ENCODE data around the gene GABARAP.

GABARAP gene

DNA sequence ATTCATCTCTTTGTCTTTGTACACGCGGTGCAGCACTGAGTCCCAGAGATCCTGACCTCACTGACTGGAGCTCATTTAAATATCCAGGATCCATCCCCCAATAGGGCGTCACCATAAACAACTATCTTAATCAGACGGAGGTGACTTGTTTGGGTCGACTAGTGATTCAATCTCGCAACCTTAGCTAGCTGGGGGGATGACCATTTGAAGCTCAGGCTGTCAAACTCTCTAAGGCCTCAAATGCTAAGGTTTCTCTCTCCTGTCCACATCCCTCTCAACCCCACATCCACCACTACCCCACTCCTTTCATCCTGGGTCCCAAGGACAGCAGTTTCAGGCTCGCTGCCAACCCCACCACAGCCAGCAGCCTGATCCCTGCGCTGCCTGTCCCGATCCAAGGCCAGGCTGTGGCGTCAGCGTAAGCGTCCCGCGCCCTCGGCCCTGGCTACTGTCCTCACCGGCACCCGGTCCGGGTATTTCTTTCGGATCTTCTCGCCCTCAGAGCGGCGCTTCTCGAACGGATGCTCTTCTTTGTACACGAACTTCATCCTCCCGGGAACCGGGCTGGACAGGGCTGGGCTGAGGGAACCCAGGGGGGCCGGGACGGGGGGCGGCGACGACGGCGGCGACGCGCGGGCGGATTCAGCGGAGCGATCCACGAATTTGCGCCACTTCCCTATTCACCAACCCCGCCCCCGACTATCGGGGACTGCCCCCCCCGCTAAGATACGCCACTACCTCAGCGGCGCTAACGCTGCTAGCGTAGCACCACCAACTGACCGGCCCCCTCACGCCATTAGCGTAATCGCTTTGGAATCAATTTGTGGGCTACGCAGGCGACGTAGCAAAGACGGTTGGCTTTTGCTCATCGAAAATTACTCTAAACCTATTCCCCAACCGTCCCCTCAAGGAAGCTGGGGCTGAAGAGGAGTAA is at the start of gene GABARAP:
Gene GABARAP, minus strand, starts transcription at position 667 of the 934 bp plus-strand sequence. Its CDS starts 119 bp downstream, at position 548.
- FAIRE-seq (no peak), DNase-seq (ENCODE audit: insufficient read length, low spot score) (no peak)

DNA sequence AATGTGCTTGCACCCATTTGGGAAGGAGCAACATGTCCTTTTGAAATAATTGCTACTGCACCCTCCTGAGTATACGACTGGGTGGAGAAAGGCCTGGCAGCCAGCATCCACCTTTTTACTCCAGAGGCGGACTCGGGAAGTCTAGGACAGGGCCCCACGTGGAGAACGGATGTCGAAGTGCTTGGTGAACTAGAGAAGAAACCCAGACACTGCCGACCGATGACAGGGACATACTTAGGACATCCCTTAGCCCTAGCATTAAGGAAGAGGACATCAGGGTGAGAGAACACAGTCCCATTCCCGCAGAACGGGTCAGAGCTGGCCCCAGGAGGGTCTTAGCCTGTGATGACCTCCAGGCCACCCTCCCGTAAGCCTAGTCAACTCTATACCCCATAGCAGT is 48.4 kb upstream of the GABARAP start:
- FAIRE-seq (no peak), DNase-seq (ENCODE audit: insufficient read length, low spot score) (no peak)

DNA sequence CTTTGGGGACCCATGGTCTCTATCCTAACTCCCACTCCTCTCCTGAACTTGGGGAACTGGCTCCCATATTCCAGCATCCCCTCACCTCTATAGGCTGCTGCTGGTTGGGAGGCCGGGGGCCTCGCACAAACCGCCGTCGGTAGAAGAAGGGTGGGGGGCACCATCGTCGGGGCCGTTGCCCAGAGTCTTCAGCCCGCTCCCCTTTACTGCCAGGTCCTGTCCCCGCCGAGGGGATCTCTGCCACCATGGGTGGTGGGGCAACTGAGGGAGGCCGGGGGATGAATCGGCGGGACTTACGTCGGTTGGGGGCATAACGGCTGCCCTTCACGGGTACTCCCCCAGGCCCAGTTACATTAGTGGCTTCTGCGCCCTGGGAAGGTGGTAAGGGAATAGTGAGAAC is 47.9 kb upstream of the GABARAP start:
- DNase-seq (ENCODE audit: insufficient read length, low spot score): no peak
- no peak for FAIRE-seq

DNA sequence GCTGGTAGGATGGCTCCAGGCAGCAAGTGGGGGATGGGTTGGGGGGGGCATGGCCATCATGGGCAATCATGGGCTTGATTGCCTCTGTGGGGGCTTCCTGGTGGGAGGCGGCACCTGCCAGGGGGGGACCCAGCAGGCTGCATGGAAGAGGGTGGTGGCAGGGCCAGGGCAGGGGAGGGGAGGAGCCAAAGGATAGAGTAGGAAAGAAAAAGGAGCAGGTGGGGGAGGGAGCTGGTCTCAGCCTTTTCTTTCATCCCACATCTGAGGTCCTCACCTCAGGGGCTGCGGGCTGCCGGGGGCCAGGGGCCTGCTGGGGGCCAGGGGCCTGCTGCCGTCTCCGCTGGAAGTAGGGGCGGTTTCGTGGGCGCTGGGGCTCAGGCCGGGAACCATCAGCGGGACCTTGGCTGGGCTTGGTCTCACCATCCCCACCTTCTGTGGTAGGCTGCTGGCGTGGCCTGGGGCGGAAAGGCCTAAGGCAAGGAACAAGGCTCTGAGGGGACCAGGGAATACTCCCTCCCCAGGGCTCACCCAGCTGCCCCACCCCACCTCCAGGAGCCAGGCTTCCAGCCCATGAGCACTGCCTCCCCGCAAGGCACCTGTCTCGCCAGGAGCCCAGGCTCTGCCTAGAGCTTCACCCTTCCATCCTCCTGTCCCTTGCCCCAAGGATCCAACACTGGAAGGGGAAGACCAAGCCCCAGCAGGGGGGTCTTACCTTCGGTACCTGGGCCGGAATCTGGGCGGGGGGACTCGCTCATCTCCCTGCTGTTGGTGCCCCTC is 47.2 kb upstream of the GABARAP start:
- DNase-seq (ENCODE audit: insufficient read length, low spot score) (no peak), FAIRE-seq (no peak)

DNA sequence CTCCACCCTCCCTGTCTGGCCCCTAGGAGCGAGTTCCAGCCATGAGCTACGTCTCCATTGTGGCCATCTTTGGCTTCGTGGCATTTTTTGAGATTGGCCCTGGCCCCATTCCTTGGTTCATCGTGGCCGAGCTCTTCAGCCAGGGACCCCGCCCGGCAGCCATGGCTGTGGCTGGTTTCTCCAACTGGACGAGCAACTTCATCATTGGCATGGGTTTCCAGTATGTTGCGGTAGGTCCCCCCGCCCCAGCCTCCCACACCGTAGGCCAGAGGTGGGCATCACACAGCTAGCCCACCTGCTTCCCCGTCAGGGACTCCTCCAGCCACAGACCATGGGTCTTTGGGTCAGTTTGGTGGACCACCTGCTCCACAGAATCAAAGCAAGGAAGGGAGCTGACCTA is 43.4 kb upstream of the GABARAP start:
- DNase-seq (ENCODE audit: insufficient read length, low spot score): no peak
- FAIRE-seq: no peak

DNA sequence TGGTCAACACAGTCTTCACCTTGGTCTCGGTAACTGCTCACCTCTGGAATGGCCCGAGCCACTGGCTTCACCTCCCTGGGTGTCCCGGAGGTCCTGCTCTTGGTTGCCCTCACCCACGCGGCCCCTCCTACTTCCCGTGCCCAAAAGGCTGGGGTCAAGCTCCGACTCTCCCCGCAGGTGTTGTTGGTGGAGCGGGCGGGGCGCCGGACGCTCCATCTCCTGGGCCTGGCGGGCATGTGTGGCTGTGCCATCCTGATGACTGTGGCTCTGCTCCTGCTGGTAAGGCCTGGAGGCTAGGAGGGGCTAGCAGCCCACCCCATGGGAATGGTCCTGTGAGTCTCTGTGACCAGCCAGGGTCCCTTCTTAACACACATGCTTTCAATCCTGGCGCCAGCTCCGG is 42.7 kb upstream of the GABARAP start:
- no peak for DNase-seq (ENCODE audit: insufficient read length, low spot score)
- no peak for FAIRE-seq

DNA sequence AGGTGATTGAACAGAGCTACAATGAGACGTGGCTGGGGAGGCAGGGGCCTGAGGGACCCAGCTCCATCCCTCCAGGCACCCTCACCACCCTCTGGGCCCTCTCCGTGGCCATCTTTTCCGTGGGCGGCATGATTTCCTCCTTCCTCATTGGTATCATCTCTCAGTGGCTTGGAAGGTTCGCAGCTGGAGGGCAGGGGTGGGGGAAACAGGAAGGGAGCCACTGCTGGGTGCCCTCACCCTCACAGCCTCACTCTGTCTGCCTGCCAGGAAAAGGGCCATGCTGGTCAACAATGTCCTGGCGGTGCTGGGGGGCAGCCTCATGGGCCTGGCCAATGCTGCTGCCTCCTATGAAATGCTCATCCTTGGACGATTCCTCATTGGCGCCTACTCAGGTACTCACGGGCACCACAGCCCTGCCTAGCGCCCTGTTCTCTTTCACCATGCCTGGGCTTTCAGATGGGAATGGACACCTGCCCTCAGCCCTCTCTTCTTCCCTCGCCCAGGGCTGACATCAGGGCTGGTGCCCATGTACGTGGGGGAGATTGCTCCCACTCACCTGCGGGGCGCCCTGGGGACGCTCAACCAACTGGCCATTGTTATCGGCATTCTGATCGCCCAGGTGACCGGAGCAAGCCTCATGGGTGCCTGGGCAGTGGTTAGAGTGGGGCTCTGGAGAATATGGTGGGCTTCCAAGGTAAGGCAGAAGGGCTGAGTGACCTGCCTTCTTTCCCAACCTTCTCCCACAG is 41.4 kb upstream of the GABARAP start:
- DNase-seq (ENCODE audit: insufficient read length, low spot score): no peak
- no peak for FAIRE-seq

DNA sequence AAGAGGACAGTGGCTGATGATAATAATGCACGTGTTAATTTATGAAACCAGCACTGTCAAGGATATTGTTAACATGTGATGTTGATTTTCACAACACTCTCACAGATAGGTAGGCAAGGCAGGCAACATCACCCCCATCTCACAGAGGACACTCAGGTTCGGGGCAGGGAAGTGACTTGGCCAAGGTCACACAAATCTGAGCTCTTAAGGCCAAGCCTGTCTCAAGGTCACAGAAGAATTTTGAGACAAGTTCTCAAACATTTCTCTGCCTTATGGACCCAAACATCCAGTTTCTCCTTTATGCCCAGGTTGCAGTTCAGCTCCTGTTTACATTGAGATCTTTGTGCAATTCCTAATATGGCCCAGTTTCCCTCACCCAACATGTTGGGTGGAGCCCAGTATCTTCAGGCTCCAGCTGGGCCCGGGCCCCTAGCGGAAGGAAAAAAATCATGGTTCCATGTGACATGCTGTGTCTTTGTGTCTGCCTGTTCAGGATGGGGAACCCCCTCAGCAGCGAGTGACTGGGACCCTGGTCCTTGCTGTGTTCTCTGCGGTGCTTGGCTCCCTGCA is 40.6 kb upstream of the GABARAP start:
- no peak for DNase-seq (ENCODE audit: insufficient read length, low spot score)
- no peak for FAIRE-seq

DNA sequence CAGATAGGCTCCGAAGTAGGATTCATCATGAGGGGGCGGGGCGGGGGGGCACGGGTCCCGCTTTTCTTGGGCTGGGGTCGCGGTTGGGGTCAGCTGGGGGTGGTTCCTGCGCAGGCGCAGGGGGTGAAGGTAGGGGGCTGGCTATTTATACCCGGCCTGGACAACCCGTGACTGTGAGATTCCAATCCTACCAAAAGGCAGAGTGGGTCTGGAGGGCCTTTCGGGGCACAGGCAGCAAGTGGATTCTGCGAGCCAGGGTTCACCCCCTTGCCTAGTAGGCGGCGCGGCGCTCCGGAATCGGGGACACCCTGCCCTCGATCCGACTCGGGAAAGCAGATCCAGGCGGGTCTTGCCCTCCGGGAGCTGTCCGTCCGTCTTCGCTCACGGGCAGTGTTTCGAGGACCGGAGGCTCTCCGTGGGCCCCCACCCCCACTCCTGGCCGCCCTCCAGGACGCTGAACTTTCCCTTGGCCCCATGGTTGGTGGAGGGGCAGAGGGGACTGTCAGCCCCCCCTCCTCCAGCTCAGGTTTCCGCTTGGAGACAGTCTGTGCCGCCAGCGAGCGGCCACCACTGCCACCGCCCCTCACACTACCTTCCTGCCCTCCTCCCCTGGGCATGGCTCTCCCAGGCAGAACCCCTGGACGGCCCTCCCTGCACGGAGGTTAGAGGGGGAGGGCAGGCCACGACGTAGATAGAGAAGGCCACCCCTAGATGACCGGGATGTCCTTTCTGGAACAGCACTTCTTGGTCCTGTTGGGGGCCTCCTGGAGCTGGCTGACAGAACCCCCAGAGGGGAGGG is 39.9 kb upstream of the GABARAP start:
- FAIRE-seq (no peak), DNase-seq (ENCODE audit: insufficient read length, low spot score) (no peak)

DNA sequence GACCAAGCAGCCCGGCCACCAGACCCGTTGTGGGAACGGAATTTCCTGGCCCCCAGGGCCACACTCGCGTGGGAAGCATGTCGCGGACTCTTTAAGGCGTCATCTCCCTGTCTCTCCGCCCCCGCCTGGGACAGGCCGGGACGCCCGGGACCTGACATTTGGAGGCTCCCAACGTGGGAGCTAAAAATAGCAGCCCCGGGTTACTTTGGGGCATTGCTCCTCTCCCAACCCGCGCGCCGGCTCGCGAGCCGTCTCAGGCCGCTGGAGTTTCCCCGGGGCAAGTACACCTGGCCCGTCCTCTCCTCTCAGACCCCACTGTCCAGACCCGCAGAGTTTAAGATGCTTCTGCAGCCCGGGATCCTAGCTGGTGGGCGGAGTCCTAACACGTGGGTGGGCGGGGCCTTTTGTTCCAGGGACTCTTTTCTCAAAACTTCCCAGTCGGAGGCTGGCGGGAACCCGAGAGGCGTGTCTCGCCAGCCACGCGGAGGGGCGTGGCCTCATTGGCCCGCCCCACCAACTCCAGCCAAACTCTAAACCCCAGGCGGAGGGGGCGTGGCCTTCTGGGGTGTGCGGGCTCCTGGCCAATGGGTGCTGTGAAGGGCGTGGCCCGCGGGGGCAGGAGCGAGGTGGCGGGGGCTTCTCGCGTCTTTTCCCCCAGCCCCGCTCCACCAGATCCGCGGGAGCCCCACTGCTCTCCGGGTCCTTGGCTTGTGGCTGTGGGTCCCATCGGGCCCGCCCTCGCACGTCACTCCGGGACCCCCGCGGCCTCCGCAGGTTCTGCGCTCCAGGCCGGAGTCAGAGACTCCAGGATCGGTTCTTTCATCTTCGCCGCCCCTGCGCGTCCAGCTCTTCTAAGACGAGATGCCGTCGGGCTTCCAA is 39.1 kb upstream of the GABARAP start, which contains the start of gene SLC2A4:
Gene SLC2A4, plus strand, starts transcription at position 645 of the 879 bp plus-strand sequence. Its CDS starts 217 bp downstream, at position 862.
- DNase-seq (ENCODE audit: insufficient read length, low spot score) (peak; percentile 97), FAIRE-seq (peak; percentile 75)

DNA sequence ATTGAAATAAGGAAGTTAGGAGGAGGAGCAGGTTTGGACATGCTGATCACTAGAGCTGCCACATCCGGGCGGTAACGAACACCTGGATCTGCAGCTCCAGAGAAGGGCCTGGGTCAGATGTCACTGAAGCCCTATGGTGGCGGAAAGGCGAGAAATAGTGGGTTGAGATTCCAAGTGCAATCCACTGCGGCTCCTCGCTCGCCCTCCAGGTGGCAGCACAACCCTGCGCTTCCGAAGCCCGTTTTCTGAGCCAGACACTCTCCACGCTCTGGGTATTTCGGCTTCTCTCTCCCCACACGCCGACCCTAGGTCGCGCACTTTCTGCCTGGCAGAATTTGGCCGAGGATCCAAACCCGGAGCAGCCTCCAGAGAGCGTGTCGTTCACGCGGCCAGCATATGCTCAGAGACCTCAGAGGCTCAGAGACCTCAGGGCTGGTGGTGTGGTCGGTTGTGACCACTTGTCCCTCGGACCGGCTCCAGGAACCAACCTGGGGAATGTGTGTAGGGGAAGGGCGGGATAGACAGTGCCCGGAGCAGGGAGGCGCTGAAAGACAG is 38.3 kb upstream of the GABARAP start:
- FAIRE-seq (peak; percentile 99), DNase-seq (ENCODE audit: insufficient read length, low spot score) (peak; percentile 91)

DNA sequence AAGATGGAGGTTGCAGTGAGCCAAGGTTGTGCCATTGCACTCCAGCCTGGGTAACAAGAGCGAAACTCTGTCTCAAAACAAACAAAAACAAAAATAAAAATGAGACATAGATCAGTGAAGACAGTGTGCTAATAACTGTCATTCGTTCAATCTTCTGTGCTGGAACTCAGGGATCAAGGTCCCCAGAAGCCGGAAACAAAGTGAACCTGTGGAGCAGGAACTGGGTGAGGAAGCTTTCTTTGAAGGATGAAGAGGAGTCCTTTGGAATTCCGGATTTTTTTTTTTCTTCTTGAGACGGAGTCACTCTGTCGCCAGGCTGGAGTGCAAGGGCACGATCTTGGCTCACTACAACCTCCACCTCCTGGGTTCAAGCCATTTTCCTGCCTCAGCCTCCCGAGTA is 37.2 kb upstream of the GABARAP start:
- FAIRE-seq (no peak), DNase-seq (ENCODE audit: insufficient read length, low spot score) (no peak)

DNA sequence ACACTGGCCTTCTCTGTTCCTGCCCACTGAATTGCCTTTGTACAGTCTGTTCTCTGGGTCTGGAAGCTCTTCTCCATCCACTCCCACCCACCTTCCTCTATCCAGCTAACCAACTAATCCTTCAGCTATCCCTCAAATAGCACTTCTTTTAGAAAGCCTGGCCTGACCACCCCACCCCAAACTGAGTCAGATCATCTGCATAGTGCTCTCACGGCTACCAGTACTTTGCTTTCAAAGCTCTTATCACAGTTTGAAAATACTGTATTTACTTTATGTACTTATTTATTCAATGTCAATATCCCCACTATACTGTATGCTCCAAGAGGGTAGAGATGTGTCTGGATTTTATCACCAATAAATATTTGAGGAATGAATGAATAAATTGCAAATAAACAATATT is 24.5 kb upstream of the GABARAP start:
- DNase-seq (ENCODE audit: insufficient read length, low spot score) (no peak), FAIRE-seq (no peak)

DNA sequence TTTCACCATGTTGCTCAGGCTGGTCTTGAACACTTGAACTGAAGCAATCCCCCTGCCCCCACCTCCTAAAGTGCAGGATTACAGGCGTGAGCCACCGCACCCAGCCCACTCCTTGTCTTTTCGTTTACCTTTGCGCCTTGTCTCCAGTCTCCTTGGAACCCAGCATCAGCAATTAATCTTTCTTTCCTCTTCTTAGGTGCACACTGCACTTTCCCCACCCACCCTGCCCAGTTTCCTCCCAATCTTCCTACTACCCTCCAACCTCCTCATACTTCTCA is 21.5 kb upstream of the GABARAP start:
- no peak for FAIRE-seq
- no peak for DNase-seq (ENCODE audit: insufficient read length, low spot score)

DNA sequence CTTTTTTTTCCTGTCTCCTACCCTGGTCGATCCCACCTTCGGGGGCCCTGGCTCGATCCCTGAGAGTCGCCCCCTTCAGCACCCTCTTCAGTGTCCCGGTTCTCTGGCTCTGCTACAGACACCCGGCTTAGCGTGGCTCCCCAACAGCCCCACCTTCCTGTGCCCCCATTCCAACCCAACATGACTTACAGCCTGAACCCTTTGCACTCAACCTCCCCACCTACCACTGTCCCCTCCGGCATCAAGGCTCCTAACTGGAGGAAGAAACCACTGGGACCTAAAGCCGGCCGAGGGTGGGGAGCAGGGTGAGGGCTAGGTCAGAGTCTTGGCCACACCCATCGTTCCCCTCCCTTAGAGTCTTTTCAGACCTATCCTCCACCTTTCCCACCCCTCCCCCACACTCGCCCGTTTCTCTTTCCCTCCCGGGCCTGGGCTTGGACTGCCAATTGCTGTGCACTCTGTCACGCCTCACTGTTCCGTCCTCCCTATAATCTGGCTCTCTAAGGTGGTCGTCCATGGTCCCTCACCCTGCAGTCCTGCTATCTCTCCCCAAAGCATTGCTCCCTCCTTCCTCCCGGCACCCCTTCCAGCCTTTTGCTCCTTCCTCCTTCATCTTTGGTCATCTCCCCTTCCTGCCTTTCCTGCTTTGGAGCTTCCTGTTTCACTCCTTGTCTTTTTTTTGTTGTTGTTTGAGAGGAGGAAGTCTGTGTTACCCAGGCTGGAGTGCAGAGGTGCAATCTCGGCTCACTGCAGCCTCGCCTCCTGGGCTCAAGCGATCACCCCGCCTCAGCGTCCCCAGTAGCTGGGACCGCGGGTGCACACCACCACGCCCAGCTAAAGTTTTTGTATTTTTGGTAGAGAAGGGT is 20.9 kb upstream of the GABARAP start:
- no peak for DNase-seq (ENCODE audit: insufficient read length, low spot score)
- FAIRE-seq: peak; percentile 78

DNA sequence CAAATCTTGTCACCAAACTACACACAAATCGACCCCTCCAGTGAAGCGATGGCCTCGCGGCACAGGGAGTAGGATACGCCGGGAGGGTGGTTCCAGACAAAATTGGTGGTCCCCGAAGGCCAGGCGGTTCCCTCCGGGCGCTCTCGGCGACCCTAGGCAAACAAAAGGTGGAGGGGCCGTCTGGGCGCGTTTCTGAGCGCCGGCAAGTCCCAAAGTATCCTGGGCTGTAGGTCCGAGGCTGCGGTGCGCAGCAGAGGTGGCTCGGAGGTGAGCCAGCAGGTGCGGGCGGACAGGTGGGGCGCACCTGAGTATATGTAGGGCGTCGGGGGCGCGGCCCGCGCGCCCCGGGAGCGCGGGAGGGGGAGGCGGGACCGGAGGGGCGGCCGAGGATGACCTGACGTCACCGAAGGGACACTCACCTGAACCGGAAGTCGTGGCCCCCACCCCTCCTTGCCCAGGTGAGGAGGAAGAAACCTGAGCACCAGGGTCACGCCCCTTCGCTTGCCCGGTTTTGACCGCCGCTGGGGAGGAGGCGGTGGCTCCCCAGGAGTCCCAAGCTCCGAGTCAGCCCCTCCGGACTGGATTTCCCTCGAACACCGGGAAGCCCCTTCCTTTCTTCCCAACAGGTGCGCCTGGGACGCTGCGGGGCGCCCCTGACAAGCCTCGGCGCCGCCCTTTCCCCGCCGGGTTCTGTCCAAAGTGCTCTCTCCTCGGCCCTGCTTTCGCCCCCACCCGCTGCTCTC is 20.1 kb upstream of the GABARAP start, which contains the start of gene CLDN7:
Gene CLDN7, minus strand, starts transcription at position 287 of the 743 bp plus-strand sequence. CDS start 435 bp downstream, outside the sequence.
- FAIRE-seq (no peak), DNase-seq (ENCODE audit: insufficient read length, low spot score) (no peak)
